ENCODE data around the gene NOL3. TPM values are rescaled to one million over a fixed set of nuclear protein-coding genes. Genes with fewer than 3 reads are reported as not detected.

Gene NOL3
- total and polyA plus RNA-seq, 9 of the 15 experiments (the other 6 are each of a cell fraction or from before 2014, with no cell fraction given), result 0.45 to 14.0 (median 5.4) TPM

DNA sequence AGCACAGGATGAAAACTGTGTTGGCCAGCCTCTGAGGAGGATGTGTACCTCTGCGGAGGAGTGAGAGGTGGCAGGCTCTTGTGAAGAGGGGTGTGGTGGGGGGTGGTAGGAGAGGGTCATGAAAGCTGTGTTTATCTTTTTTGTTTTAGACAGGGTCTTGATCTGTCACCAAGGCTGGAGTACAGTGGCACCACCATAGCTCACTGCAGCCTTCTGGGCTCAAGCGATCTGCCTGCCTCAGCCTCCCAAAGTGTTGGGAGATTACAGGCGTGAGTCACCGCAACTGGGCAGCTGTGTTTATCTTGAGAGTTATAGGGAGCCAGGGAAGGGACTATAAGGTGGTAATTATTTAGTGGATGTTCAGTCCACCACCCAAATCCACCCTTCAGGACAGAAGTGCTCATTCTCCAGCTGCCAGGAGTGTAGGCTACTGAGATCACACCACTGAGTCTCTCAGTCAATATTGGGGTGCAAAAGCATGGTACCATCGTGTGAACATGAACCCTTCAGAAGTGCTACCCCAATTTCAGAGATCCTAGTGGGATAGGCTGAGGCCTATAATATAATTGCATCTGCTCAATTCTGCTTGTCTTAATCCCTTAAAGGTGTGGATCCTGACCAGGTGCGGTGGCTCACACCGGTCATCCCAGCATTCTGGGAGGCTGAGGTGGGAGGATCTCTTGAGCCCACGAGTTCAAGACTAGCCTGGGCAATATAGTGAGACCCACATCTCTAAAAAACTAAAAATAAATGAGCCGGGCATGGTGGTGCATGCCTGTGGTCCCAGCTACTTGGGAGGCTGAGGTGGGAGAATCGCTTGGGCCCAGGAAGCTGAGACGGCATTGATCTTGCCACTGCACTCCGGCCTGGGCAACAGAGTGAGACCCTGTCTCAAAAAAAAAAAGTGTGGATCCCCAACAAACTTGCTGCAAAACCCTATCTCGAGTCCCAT is 20.4 kb downstream of the NOL3 start (continued):
- no peak for TF ChIP-seq GABPB2 (CRISPR knock-in tag; conservative IDR thresholded peaks at IDR 0.05)
- TF ChIP-seq HDAC3 (IDR thresholded peaks at IDR 0.05; ENCODE audit: borderline replicate concordance, partially characterized antibody), result no peak
- TF ChIP-seq, protein P1, sequence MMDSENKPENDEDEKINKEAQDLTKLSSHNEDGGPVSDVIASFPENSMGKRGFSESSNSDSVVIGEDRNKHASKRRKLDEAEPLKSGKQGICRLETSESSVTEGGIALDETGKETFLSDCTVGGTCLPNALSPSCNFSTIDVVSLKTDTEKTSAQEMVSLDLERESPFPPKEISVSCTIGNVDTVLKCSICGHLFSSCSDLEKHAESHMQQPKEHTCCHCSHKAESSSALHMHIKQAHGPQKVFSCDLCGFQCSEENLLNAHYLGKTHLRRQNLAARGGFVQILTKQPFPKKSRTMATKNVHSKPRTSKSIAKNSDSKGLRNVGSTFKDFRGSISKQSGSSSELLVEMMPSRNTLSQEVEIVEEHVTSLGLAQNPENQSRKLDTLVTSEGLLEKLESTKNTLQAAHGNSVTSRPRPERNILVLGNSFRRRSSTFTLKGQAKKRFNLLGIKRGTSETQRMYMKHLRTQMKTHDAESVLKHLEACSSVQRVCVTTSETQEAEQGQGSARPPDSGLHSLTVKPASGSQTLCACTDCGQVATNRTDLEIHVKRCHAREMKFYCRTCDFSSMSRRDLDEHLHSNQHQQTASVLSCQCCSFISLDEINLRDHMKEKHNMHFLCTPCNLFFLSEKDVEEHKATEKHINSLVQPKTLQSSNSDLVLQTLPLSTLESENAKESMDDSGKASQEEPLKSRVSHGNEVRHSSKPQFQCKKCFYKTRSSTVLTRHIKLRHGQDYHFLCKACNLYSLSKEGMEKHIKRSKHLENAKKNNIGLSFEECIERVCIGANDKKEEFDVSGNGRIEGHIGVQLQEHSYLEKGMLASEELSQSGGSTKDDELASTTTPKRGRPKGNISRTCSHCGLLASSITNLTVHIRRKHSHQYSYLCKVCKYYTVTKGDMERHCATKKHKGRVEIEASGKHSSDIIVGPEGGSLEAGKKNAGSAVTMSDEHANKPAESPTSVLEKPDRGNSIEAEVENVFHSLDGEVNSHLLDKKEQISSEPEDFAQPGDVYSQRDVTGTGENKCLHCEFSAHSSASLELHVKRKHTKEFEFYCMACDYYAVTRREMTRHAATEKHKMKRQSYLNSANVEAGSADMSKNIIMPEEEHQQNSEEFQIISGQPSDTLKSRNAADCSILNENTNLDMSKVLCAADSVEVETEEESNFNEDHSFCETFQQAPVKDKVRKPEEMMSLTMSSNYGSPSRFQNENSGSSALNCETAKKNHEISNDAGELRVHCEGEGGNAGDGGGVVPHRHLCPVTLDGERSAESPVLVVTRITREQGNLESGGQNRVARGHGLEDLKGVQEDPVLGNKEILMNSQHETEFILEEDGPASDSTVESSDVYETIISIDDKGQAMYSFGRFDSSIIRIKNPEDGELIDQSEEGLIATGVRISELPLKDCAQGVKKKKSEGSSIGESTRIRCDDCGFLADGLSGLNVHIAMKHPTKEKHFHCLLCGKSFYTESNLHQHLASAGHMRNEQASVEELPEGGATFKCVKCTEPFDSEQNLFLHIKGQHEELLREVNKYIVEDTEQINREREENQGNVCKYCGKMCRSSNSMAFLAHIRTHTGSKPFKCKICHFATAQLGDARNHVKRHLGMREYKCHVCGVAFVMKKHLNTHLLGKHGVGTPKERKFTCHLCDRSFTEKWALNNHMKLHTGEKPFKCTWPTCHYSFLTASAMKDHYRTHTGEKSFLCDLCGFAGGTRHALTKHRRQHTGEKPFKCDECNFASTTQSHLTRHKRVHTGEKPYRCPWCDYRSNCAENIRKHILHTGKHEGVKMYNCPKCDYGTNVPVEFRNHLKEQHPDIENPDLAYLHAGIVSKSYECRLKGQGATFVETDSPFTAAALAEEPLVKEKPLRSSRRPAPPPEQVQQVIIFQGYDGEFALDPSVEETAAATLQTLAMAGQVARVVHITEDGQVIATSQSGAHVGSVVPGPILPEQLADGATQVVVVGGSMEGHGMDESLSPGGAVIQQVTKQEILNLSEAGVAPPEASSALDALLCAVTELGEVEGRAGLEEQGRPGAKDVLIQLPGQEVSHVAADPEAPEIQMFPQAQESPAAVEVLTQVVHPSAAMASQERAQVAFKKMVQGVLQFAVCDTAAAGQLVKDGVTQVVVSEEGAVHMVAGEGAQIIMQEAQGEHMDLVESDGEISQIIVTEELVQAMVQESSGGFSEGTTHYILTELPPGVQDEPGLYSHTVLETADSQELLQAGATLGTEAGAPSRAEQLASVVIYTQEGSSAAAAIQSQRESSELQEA (IDR thresholded peaks at IDR 0.05; ENCODE audit: low read depth), result no peak
- TF ChIP-seq RBM39 (optimal IDR thresholded peaks at IDR 0.05; ENCODE audit: low read depth, low read length), result no peak
- no peak for TF ChIP-seq DIDO1 (tag; IDR thresholded peaks at IDR 0.05; ENCODE audit: low read depth)
- TF ChIP-seq, protein P2, sequence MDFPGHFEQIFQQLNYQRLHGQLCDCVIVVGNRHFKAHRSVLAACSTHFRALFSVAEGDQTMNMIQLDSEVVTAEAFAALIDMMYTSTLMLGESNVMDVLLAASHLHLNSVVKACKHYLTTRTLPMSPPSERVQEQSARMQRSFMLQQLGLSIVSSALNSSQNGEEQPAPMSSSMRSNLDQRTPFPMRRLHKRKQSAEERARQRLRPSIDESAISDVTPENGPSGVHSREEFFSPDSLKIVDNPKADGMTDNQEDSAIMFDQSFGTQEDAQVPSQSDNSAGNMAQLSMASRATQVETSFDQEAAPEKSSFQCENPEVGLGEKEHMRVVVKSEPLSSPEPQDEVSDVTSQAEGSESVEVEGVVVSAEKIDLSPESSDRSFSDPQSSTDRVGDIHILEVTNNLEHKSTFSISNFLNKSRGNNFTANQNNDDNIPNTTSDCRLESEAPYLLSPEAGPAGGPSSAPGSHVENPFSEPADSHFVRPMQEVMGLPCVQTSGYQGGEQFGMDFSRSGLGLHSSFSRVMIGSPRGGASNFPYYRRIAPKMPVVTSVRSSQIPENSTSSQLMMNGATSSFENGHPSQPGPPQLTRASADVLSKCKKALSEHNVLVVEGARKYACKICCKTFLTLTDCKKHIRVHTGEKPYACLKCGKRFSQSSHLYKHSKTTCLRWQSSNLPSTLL (IDR thresholded peaks at IDR 0.05), result no peak
- TF ChIP-seq, protein P3, sequence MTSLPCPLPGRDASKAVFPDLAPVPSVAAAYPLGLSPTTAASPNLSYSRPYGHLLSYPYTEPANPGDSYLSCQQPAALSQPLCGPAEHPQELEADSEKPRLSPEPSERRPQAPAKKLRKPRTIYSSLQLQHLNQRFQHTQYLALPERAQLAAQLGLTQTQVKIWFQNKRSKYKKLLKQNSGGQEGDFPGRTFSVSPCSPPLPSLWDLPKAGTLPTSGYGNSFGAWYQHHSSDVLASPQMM (CRISPR knock-in tag; IDR thresholded peaks at IDR 0.05), result no peak
- TF ChIP-seq NCOR1 (IDR thresholded peaks at IDR 0.05), result peak; percentile 40; the same call in 1 of the 2 replicates
- no peak for TF ChIP-seq SNRNP70 (optimal IDR thresholded peaks at IDR 0.05; ENCODE audit: low read depth, low read length)
- no peak for TF ChIP-seq RB1 (IDR thresholded peaks at IDR 0.05; ENCODE audit: low read depth)
- no peak for TF ChIP-seq CXXC5 (CRISPR knock-in tag; IDR thresholded peaks at IDR 0.05)
- no peak for TF ChIP-seq ZNF282 (CRISPR knock-in tag; IDR thresholded peaks at IDR 0.05)
- TF ChIP-seq, protein P4, sequence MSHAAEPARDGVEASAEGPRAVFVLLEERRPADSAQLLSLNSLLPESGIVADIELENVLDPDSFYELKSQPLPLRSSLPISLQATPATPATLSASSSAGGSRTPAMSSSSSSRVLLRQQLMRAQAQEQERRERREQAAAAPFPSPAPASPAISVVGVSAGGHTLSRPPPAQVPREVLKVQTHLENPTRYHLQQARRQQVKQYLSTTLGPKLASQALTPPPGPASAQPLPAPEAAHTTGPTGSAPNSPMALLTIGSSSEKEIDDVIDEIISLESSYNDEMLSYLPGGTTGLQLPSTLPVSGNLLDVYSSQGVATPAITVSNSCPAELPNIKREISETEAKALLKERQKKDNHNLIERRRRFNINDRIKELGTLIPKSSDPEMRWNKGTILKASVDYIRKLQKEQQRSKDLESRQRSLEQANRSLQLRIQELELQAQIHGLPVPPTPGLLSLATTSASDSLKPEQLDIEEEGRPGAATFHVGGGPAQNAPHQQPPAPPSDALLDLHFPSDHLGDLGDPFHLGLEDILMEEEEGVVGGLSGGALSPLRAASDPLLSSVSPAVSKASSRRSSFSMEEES (CRISPR knock-in tag; IDR thresholded peaks at IDR 0.05), result no peak
- no peak for TF ChIP-seq ZFPM2 (CRISPR knock-in tag; IDR thresholded peaks at IDR 0.05)
- no peak for TF ChIP-seq POLR2A (conservative IDR thresholded peaks at IDR 0.05)
- TF ChIP-seq MEIS2 (IDR thresholded peaks at IDR 0.05; ENCODE audit: partially characterized antibody), result no peak
